ENCODE data around the gene NSMCE4A. TPM values are rescaled to one million over a fixed set of nuclear protein-coding genes. Genes with fewer than 3 reads are reported as not detected.

NSMCE4A gene
- total and polyA plus RNA-seq, 2 experiments from 2014 or later, result 25.6 to 29.2 TPM

DNA sequence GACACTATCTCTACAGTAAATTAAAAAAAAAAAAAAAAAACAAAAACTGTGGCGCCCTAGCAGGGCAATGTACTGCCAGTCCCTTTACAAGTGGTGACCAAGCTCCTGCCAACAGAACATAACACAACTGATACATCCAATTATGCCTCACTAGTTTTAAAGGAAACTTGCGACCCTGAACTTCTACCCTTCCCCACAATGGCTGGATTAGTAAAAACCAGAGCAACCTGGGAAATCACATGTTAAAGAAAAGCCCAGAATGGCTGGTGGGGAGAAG is 63.7 kb downstream of the NSMCE4A start:
- no peaks in the 10 kb centered on the region for H3K9me3 ChIP-seq (ENCODE audit: low read depth)
- H3F3A ChIP-seq (ENCODE audit: insufficient read depth), result peaks cover 9% of the 10 kb centered on the region; the same call in 1 of the 2 replicates
- no peak overlapping the region for H3K4me2 ChIP-seq (ENCODE audit: unreplicated experiment)
- 75 to 94% methylated on average over 2 of the region's 2 CpGs for WGBS, 2 experiments (ENCODE audit: low coverage in 1 of 2, low lambda C conversion rate in 2 of 2, missing lambda C conversion rate in 2 of 2)
- TF ChIP-seq EZH2phosphoT487 (IDR thresholded peaks at IDR 0.05; ENCODE audit: insufficient read depth, low read depth) (no peak), EZH2 (IDR thresholded peaks at IDR 0.05; ENCODE audit: insufficient read depth, poor library complexity, severe bottlenecking) (no peak)
- no peaks in the 10 kb centered on the region for H3K27me3 ChIP-seq (replicated peaks; ENCODE audit: insufficient read depth)
- H3K36me3 ChIP-seq (ENCODE audit: low read depth), result no peaks in the 10 kb centered on the region
- no peaks in the 10 kb centered on the region for H3K9me2 ChIP-seq (ENCODE audit: insufficient read depth)
- no peak overlapping the region for H3K4me3 ChIP-seq
- in situ Hi-C loops (cut with MboI), result no loop called here
- no peak overlapping the region for H2AFZ ChIP-seq
- peaks cover 11% of the 10 kb centered on the region for H3K79me2 ChIP-seq (ENCODE audit: insufficient read depth)
- peaks cover 9% of the 10 kb centered on the region for H3K4me1 ChIP-seq (ENCODE audit: insufficient read depth)
- DNase-seq, result no peak
- H4K20me1 ChIP-seq (ENCODE audit: insufficient read depth), result no peaks in the 10 kb centered on the region
- 0 out of 2 replicates have a peak overlapping the region, but pooled peaks have one; percentile 36 for H3K27ac ChIP-seq
- H3K9ac ChIP-seq, result no peak overlapping the region

DNA sequence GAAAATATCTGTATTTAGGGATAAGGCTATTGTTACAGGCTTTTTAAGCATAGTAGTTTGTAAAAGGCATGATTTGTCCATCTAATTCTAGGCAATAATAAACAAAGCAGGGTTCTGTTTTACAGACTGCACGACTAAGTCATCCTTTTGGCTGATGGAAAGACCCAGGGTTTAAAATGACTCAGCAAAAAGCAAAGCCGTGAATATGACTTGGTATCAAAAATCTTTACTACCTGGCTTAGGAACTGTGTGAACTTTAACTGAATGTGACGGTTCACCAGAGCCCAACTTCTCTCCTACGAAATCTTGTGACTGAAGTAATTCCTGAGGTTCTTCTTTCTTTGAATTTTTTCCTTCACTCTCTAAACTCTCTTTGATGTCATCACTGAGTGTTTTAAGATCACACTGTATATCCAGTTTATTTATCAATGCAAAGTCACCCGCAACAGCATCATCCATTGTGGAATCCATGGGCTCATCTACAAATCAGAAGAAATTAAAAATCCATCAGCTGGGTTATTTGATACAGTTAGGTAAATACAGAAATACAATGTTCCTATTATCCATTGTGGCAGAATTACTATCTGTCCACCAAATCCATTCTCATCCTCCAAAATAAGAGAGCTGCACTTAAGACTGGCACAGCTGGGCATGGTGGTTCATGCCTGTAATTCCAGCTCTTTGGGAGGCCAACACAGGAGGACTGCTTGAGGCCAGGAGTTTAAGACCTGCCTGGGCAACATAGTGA is 64.2 kb downstream of the NSMCE4A start:
- Histone ChIP-seq H3K79me2 (ENCODE audit: insufficient read depth) (peaks cover 11% of the 10 kb centered on the region), H3K4me1 (ENCODE audit: insufficient read depth) (peaks cover 9% of the 10 kb centered on the region), H4K20me1 (ENCODE audit: insufficient read depth) (no peaks in the 10 kb centered on the region), H3K27ac (peak overlapping the region; percentile 36), H3K27me3 (replicated peaks; ENCODE audit: insufficient read depth) (no peaks in the 10 kb centered on the region), H3K4me3 (no peak overlapping the region), H2AFZ (peak overlapping the region; percentile 26), H3F3A (ENCODE audit: insufficient read depth) (peaks cover 9% of the 10 kb centered on the region; the same call in 1 of the 2 replicates), H3K9ac (peak overlapping the region; percentile 9; the same call in 1 of the 2 replicates), H3K9me2 (ENCODE audit: insufficient read depth) (no peaks in the 10 kb centered on the region), H3K36me3 (ENCODE audit: low read depth) (no peaks in the 10 kb centered on the region), H3K9me3 (ENCODE audit: low read depth) (no peaks in the 10 kb centered on the region), H3K4me2 (ENCODE audit: unreplicated experiment) (peak overlapping the region; percentile 19)
- in situ Hi-C loops (cut with MboI), result no loop called here
- peak; percentile 56 for DNase-seq
- WGBS, 2 experiments (ENCODE audit: low coverage in 1 of 2, low lambda C conversion rate in 2 of 2, missing lambda C conversion rate in 2 of 2), result 61 to 64% methylated on average over 5 of the region's 5 CpGs
- TF ChIP-seq EZH2 (IDR thresholded peaks at IDR 0.05; ENCODE audit: insufficient read depth, poor library complexity, severe bottlenecking), result no peak
- TF ChIP-seq EZH2phosphoT487 (IDR thresholded peaks at IDR 0.05; ENCODE audit: insufficient read depth, low read depth), result no peak

Small RNA genes within 50 kb of the gene (small RNA-seq; reads per million reads assigned to genes)
- gene RF02219 (ENCODE audit: low read depth, low replicate concordance), result not detected

Other genes starting within 250 kb of the NSMCE4A start
- gene ATE1, start 47.2 kb downstream of the NSMCE4A start, total RNA-seq (2014; rRNA removed; shearing (Covaris generic)), result 14.2 and 19.1 TPM in 2 replicates
- gene ATE1, start 47.2 kb downstream of the NSMCE4A start, polyA plus RNA-seq (2016; fragmentation: Nextera tagmentation; extraction: Ambion mirVana), result 14.1 and 14.8 TPM in 2 replicates
- 4.3 and 5.8 TPM in 2 replicates for gene TACC2, start 13.9 kb upstream of the NSMCE4A start, total RNA-seq (2014; rRNA removed; shearing (Covaris generic))
- gene TACC2, start 13.9 kb upstream of the NSMCE4A start, polyA plus RNA-seq (2016; fragmentation: Nextera tagmentation; extraction: Ambion mirVana), result 14.9 and 16.7 TPM in 2 replicates